HG03558 (cell line): Measurements from ENCODE around the gene NAALADL1.
A peak's percentile ranks its signal among the peaks of the same experiment; 100 is the strongest.
"Not testable (repeated sequence)": the region's sequence is repeated elsewhere in the genome, so short reads cannot be mapped to it uniquely, and the experiment has no call there.

ENCODE experiments used
- ATAC-seq: cut with Tn5 transposase; IDR thresholded peaks from one replicate; pipeline ENCODE4 v1.9.1; 2021; ENCODE audit warnings: moderate number of reproducible peaks; ENCODE audit not compliant: unreplicated experiment; ENCODE audit errors: extremely low read depth

Gene NAALADL1

DNA sequence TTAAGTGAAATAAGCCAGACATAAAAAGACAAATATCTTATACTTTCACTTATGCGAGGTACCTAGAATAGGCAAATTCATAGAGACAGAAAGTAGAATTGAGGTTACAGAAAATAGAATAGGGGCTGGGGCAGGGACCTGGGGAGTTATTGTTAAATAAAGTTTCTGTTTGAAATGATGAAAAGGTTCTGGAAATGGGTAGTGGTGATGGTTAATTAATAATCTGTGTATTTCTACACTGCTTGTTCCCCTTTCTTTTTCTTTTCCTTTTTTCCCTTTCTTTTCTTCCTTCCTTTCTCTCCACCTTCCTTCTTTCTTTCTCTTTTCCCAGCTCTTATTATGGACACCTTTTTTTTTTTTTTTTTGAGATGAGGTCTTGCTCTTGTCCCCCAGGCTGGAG is 2.8 kb downstream of the NAALADL1 start:
- ATAC-seq: no peak

DNA sequence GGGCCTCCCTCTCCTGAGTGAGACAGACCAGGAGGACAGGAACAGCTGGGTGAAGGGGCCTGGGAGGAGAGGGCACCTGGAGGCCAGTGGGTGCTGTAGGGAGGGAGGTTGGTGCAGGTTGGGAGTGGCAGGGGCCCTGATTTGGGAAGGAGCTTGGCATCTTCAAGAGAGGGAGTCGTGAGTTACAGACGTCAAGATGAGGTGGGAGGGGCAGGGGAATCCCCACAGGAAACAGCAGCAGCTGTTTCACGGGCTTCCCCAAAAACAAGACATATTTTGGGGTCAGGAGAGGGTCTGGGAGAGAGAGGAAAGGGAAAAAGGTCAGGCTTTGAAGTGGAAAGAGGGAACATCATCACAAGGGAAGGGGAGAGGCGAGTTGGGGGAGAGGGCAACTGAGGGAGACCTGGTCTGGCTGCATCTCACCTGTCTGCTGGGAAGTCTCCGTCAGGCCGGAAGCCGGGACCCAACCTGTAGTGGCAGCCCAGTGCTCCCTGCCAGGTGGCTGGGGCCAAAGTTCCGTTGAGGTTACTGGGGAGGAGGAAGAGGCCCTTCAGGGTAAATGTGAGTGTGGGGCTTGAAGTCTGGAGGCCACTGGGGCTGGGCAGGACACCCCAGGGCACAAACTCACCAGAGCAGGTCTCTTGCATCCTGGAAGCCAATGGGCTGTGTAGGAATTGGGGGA is 4.4 kb downstream of the NAALADL1 start:
- no peak for ATAC-seq

DNA sequence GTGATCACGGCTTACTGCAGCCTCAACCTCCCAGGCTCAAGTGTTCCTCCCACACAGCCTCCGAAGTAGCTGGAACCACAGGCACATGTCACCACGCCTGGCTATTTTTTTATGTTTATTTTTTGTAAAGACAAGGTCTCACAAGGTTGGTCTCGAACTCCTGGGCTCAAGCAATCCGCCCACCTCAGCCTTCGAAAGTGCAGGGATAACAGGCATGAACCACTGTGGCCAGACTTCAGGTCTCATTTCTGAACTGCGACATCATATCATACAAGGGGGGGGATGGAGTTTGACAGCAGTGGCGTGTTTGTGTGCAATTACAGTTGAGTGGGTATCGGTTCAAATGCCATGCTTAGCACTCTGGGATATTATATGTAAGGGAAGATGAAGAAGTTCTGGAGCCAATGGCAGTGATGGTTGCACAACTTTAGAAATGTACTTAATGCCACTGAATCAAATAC is 6.9 kb downstream of the NAALADL1 start:
- ATAC-seq: no peak

DNA sequence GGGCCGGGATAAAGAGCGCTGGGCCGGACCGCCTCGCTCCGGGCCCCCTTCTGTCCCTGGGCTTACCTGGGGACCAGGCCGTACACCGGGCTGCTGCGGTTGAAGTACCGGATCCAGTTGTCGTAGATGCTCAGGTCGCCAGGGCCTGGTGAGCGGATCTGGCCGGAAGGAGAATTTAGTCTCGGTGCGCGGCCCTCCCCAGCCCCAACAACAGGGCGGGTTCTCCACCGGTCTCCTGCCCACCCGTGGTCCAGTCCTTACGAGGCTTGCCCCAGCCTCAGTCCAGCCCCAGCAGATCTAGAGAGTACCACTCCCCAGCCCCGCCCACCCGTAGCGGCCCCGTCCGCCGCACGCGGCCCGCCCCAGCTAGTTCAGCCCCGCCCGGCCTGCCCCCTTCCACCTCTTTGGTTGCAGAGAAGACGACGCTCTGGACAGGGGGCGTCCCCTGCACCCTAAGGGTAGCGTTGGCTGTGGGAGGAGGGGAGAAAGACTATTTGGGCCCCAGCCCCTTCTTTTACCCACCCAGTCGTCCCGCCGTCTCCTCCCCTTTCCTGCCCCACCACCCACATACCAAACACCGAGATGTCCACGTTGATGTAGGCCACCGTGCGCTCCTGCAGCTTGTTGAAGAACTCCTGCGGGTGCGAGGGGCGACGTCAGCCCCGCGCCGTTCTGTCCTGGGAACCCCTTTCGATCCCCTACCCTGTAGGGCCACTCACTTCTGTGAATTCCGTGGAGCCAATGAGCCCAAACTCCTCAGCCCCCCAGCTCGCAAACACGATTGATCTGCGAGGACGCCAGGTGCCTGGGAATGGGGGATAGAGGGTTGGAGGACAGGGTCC is 10.6 kb downstream of the NAALADL1 start:
- ATAC-seq: no peak

DNA sequence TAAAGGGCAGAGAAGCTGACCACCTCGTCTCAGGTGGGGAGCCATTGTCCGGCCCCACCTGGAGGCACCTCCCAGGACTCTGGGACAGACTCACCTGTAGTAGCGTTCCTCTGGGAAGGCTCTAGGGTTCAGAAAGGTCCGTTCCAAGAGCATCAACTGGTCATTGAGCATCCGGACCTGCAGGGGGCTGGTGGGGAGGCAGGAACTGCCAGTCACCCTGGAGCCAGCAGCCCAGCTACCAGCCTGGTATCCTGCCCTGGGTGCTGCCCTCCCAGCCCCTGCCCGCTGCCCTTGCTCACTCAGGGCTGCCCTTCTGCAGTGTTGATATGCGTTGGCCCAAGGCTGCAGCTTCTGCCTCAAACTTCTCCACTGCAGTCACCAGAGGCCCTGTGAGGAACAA is 12.6 kb downstream of the NAALADL1 start:
- no peak for ATAC-seq

DNA sequence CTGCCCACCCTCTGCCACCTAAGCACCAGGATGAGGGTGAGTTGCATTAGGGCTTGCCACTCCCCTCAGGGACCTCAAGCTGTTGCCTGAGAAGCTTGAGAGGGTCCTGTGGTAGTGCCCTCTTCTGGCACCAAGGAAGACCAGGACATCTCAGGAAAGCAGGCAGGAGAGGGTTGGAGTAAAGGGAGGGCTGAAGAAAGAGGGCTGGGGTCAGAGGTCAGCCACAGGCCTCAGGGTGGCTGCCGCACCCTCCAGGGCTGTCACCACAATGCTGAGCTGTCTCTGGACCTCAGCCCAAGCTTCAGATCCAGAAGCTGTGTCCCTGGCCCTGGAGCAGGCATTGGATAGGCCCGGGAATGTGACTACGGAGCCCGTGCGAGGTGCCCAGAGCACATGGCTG is 13.3 kb downstream of the NAALADL1 start:
- no peak for ATAC-seq

DNA sequence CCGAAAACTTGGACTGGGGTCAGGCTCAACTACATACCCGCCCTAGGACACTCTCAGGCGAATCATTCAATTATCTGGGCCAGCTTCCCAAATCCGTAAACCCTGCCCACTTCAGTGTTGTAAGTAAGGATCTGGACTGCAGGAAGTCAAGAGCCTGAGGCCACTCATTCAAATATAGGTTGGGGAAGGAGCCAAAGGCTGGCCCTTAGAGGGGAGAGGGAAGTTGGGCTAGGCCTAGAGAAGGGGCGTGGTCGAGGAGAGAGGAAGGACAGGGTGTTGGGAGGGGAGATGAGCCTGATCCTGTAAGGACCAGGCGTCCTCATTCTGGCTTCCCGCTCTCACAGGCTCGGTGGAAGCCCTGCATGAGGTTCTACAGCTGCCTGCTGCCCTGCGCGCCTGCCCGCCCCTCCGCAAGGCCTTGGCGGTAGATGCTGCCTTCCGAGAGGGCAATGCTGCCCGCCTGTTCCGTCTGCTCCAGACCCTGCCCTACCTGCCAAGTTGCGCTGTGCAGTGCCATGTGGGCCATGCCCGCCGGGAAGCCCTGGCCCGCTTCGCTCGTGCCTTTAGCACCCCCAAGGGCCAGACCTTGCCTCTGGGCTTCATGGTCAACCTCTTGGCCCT is 14.4 kb downstream of the NAALADL1 start:
- ATAC-seq: no peak

DNA sequence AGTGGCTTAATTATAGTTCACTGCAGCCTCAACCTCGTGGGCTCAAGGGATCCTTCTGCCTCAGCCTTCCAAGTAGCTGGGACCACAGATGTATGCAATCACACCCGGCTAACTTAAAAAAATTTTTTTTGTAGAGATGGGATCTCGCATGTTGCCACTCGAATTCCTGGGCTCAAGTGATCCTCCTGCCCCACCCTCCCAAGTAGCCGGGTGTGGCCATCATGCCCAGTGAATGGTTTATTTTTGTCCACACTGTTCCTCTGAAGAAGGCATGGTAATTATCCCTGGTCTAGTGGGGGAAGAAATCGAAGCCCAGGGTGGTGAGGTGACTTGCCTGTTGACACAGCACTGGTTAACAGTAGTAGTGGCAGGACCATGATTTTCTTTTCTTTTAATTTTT is 15.5 kb downstream of the NAALADL1 start:
- no peak for ATAC-seq

DNA sequence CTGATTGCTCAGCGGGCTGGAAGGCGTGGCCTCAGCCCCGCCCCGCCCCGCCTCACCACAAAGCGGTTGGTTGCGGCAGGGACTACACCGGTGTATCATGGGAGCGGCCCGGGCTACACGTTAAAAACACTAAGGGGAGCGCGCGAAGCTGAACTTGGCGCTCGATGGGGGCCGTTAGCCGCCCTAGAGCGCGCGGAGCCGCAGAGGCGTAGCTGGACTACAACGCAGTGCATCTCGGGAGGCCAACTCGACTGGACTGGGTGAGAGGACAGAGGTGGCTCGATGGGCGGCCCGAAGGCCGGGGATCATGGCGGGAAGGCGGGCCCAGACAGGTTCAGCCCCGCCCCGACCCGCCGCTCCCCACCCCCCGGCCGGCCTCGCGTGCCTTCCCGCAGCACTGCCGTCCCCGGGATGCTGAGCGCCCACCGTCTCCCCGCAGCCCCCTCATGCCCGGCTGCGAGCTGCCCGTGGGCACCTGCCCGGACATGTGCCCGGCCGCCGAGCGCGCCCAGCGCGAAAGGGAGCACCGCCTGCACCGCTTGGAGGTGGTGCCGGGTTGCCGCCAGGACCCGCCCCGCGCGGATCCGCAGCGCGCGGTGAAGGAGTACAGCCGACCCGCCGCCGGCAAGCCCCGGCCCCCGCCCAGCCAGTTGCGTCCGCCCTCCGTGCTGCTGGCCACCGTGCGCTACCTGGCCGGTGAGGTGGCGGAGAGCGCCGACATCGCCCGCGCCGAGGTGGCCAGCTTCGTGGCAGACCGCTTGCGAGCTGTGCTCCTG is 17.3 kb downstream of the NAALADL1 start, which contains the start of gene SAC3D1:
Gene SAC3D1 (plus strand): TSS at position 364 of the 776 bp plus-strand sequence. CDS start 83 bp downstream, at position 447.
- peak; percentile 68 for ATAC-seq

DNA sequence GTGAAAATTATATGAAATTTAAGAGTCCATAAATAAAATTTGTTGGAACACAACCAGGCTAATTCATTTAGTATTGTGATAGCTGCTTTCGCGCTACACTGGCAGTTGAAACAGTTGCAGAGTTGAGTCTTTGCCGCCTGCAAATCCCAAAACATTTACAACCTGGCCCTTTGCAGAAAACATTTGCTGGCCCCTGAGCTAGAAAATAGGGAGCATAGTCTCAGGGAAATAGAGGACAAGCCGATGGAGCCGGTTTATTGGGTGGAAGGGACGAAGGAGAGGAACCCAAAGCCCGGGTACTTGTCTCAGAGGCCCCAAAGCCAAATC is 17.9 kb downstream of the NAALADL1 start:
- no peak for ATAC-seq

DNA sequence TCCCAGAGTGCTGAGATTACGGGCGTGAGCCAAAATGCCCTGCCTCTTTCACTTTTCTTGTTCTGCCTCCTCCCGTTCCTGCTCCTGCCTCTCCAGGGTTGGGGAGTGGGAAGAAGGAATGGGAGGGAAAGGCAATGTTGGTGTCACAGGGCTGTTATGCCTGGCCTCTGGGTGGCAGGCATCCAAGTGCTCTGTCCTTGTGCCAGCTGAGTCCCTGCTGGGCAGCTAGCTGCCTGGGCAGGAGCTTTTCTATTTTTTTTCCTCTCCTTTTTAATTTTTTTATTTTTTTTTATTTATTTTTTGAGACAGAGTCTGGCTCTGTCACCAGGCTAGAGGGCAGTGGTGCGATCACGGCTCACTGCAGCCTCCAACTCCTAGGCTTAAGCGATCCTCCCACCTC is 21.4 kb downstream of the NAALADL1 start:
- ATAC-seq: no peak

DNA sequence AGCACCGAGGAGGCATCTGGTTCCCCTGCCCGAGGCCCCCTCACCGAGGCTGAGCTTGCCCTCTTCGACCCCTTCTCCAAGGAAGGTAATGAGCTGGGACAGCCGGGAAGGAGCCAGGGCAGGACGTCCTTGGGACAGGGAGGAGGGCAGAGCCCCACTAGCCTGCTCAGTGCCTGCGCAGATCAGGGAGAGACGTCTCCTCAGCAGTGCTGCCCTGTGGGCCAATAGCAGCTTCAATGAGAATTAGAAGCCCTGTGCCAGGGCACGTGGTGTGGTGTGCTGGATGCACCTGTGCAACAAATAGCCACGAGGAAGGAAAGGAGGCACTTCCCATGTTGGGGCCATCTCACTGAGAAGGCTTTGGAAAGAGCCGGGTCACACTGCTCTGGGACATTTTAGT is 22.8 kb downstream of the NAALADL1 start:
- no peak for ATAC-seq

DNA sequence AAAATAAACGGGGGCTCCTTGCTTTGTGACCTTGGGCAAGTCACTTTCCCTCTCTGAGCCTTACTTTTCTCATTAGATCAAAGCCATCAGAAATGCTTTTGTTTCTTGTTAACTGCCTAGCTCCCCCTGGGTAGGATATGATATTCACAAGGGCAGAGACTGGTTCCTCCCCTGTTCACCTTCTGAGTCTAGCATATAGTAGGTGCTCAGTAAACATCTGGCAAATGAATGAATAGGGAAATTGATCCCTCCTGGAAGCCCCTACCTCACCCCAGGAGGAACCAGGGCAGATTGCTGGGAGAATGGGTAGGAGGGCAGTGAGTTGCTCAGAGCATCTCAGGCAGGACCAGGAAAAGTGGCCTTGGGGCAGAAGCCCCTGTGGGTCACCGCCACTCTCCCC is 23.9 kb downstream of the NAALADL1 start:
- ATAC-seq: no peak

DNA sequence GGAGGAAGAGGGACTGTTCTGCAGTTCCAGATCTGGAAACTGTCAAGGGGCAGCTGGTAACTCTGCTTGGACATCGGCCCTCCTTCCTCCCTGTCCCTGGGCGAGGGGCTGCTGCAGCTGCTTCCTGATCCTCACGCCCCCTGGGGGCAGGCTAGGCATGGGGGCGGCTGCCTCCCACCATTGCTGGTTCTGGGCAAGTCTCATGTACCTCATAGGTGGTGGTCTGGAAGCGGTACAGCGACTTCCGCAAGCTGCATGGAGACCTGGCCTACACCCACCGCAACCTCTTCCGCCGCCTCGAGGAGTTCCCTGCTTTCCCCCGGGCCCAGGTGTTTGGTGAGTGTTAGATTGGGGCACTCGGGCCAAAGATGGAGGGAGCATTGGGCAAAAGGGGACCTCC is 26.1 kb downstream of the NAALADL1 start:
- ATAC-seq: no peak

DNA sequence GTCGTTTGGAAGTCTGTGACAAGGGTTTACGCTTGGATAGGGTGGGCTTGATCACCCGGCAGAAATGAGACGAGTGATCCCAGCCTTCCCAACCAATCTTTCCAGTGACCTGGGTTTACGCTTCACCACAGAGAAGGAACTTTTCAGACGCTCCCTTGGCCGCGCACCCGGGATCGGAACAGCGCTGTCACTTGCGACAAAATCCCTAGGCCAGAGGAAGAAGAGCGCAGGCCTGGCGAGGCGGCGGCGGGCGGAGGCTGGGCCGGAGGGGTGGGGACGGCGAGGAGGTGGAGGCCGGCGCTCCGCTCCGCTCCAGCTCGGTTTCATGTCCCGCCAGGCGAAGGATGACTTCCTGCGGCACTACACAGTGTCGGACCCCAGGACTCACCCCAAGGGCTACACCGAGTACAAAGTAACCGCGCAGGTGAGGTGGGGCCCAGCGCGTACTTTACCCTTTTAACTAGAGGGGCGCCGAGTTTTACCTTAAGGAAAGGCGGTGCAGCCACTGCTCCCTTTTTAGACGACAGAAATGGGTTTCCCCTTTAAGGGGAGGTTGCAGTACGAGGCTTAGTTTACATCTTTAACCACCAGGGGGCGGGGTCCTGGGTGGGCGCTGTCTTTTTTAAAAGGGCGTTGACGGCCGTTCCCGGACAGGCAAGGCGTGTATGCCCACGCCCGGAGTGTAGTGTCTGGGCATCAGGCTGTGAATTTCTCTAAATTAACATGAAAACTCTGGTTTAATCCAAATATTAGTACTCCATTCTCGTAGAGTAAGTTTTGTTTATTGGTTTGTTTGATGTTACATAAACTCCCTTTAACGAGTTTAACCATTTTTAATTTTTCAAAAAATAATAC is 30.9 kb downstream of the NAALADL1 start, which contains the start of gene SNX15:
Gene SNX15 (plus strand): TSS at position 227 of the 855 bp plus-strand sequence. CDS start 99 bp downstream, at position 326.
- peak; percentile 70 for ATAC-seq

DNA sequence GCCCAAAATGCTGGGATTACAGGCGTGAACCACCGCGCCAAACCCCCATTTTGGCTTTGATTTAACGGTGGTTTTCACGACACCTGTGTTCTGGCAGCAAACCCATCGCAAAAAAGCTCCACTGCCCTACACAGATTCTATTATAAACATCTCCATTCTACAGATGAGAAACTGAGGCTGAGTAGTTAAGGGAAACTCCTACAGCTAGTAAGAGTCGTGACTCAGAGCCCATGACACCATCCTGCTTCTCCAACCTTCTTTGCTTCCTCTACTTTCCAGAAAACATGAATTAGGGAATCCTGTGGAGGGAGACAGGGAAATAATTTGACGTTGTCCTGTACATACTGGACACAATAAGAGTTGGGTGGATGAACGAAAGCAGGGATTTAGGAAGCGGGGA is 31.5 kb downstream of the NAALADL1 start:
- no peak for ATAC-seq

DNA sequence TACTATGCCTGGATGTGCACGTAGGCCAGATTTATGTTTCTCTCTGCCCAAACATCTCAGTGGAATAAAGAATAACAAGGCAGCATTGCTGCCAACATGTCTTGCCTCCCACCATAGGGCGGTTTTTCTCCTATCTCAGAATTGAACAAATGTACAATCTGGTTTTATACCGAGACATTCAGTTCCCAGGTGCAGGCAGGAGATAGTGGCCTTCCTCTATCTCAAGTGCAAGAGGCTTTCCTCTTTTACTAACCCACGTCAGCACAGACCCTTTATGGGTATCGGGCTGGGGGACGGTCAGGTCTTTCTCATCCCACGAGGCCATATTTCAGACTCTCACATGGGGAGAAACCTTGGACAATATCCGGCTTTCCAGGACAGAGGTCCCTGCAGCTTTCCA is 34.9 kb downstream of the NAALADL1 start:
- ATAC-seq: not testable (repeated sequence)

DNA sequence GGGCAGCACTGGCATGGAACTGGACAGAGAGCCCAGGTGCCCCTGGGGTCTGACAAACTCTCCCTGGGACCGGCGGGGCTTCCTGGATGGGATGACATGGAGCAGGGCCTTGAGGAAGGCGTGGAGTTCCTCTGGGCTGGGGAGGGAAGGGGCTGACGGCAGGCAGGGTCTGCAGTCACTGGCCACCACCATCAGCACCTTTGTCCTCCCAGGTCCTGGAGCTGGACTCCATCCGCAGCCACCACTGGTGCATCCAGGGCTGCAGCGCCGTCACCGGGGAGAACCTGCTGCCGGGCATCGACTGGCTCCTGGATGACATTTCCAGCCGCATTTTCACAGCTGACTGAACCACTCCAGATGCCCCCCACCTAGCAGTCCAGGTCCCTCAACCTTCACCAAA is 36.8 kb downstream of the NAALADL1 start:
- ATAC-seq: no peak

DNA sequence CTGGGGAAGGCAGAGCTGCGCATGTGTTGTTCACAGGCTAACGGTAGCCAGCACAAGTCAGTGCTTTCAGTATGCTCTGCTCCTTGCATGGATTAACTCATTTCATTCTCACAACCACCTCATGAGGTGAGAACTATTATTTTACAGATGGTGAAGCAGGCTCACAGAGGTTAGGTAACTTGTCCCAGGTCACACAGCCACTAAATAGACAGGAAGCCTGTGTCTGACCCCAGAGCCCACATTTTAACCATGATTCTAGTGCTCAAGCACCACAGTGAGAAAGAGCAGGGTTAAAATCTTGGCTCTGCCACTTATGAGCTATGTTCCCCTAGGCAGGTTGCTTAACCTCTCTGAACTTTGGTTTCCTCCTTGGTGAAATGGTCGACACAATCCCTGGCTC is 37.4 kb downstream of the NAALADL1 start:
- ATAC-seq: no peak
